ENCODE data around the gene MMP15. TPM values are rescaled to one million over a fixed set of nuclear protein-coding genes. Genes with fewer than 3 reads are reported as not detected.
A peak's percentile ranks its signal among the peaks of the same experiment; 100 is the strongest.

The MMP15 gene
- total RNA-seq, 1 experiment from 2014 or later, result 55.5 TPM

- H3K27me3 Mint-ChIP-seq (ENCODE audit: low read depth), result no peaks in the 10 kb centered on the region
- H3K4me1 Mint-ChIP-seq, result peaks cover 33% of the 10 kb centered on the region
- no peak overlapping the region for H3K27ac Mint-ChIP-seq
- peaks cover 4% of the 10 kb centered on the region; the same call in 1 of the 2 replicates for H3K36me3 Mint-ChIP-seq
- H3K4me3 Mint-ChIP-seq, result no peak overlapping the region
- no peak for DNase-seq (ENCODE audit: low spot score)
- no peaks in the 10 kb centered on the region for H3K9me3 Mint-ChIP-seq
- POLR2A ChIA-PET, result no interaction called here
- TF ChIP-seq FOXJ3 (CRISPR knock-in tag; IDR thresholded peaks at IDR 0.05; ENCODE audit: borderline replicate concordance), result no peak
- no peak for TF ChIP-seq CDX4 (CRISPR knock-in tag; IDR thresholded peaks at IDR 0.05; ENCODE audit: borderline replicate concordance)
- no peak for TF ChIP-seq ZNF219 (CRISPR knock-in tag; IDR thresholded peaks at IDR 0.05; ENCODE audit: borderline replicate concordance)
- TF ChIP-seq ZNF121 (CRISPR knock-in tag; IDR thresholded peaks at IDR 0.05), result no peak
- TF ChIP-seq SOX15 (CRISPR knock-in tag; IDR thresholded peaks at IDR 0.05), result no peak
- TF ChIP-seq ATF1 (CRISPR knock-in tag; IDR thresholded peaks at IDR 0.05), result no peak
- no peak for TF ChIP-seq FOXP4 (CRISPR knock-in tag; IDR thresholded peaks at IDR 0.05)
- no peak for ATAC-seq
- CTCF ChIA-PET, result interaction anchor here (6.1 kb wide), 1 partner anchor 91 kb away, joined by 56 read pairs; no protein-coding TSS in a partner anchor
Measured at GRCh38 chr16:57997176-57997527, 28.4 kb upstream of the MMP15 start.

- ATAC-seq (no peak), DNase-seq (ENCODE audit: low spot score) (no peak)
- Mint-ChIP-seq H3K4me3 (no peak overlapping the region), H3K36me3 (peaks cover 4% of the 10 kb centered on the region; the same call in 1 of the 2 replicates), H3K27me3 (ENCODE audit: low read depth) (no peaks in the 10 kb centered on the region), H3K27ac (no peak overlapping the region), H3K9me3 (no peaks in the 10 kb centered on the region), H3K4me1 (peaks cover 29% of the 10 kb centered on the region)
- ChIA-PET POLR2A (no interaction called here), CTCF (interaction anchor here (0.6 to 6.1 kb wide), 6 partner anchors 12 to 222 kb away, joined by 3 to 56 read pairs (median 6); no protein-coding TSS in a partner anchor)
- TF ChIP-seq NR1H2 (CRISPR knock-in tag; IDR thresholded peaks at IDR 0.05), result no peak
- no peak for TF ChIP-seq ATF1 (CRISPR knock-in tag; IDR thresholded peaks at IDR 0.05)
- TF ChIP-seq SOX15 (CRISPR knock-in tag; IDR thresholded peaks at IDR 0.05), result no peak
- TF ChIP-seq ZNF121 (CRISPR knock-in tag; IDR thresholded peaks at IDR 0.05), result no peak
- no peak for TF ChIP-seq CREB1 (CRISPR knock-in tag; IDR thresholded peaks at IDR 0.05)
Measured at GRCh38 chr16:57997528-57998265, 27.9 kb upstream of the MMP15 start.

DNA sequence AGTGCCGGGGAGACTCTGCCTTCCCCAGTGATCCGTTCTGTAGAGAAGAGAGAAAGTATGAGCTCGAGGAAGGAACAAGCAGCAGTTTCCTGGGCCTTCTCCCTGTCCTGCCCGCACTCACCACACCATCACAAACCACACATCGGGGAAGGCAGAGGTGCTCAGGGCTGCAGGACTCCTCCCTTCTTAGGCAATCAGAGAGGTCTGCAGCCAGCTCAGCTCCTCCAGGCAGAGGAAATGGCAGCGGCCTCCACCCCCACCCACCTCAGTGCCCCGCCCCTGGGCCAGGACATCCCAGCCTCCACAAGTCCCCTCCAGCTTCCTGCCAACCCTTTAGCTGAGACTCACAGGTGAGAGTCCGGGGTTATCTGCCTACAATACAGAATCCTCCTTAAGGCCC is 27.1 kb upstream of the MMP15 start:
- peak; percentile 37 for DNase-seq (ENCODE audit: low spot score)
- POLR2A ChIA-PET, result interaction anchor here (1.0 kb wide), 1 partner anchor 131 kb away, joined by 3 read pairs; the partner anchor contains the start of gene CFAP20
- CTCF ChIA-PET, result interaction anchor here (1.2 to 6.1 kb wide), 6 partner anchors 13 to 223 kb away, joined by 4 to 56 read pairs (median 6); no protein-coding TSS in a partner anchor
- Mint-ChIP-seq H3K36me3 (peaks cover 4% of the 10 kb centered on the region; the same call in 1 of the 2 replicates), H3K4me3 (no peak overlapping the region), H3K27ac (no peak overlapping the region), H3K9me3 (no peaks in the 10 kb centered on the region), H3K4me1 (peaks cover 23% of the 10 kb centered on the region), H3K27me3 (ENCODE audit: low read depth) (no peaks in the 10 kb centered on the region)
- TF ChIP-seq HMGA2 (CRISPR knock-in tag; IDR thresholded peaks at IDR 0.05) (no peak), RORB (CRISPR knock-in tag; IDR thresholded peaks at IDR 0.05) (no peak)
- TF ChIP-seq, protein P1, sequence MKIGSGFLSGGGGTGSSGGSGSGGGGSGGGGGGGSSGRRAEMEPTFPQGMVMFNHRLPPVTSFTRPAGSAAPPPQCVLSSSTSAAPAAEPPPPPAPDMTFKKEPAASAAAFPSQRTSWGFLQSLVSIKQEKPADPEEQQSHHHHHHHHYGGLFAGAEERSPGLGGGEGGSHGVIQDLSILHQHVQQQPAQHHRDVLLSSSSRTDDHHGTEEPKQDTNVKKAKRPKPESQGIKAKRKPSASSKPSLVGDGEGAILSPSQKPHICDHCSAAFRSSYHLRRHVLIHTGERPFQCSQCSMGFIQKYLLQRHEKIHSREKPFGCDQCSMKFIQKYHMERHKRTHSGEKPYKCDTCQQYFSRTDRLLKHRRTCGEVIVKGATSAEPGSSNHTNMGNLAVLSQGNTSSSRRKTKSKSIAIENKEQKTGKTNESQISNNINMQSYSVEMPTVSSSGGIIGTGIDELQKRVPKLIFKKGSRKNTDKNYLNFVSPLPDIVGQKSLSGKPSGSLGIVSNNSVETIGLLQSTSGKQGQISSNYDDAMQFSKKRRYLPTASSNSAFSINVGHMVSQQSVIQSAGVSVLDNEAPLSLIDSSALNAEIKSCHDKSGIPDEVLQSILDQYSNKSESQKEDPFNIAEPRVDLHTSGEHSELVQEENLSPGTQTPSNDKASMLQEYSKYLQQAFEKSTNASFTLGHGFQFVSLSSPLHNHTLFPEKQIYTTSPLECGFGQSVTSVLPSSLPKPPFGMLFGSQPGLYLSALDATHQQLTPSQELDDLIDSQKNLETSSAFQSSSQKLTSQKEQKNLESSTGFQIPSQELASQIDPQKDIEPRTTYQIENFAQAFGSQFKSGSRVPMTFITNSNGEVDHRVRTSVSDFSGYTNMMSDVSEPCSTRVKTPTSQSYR (CRISPR knock-in tag; IDR thresholded peaks at IDR 0.05), result no peak
- 0 out of 2 replicates have a peak, but pooled peaks have one; percentile 1 for ATAC-seq

- DNase-seq (ENCODE audit: low spot score) (no peak), ATAC-seq (no peak)
- H3K9me3 Mint-ChIP-seq, result no peaks in the 10 kb centered on the region
- H3K27ac Mint-ChIP-seq, result no peak overlapping the region
- POLR2A ChIA-PET, result interaction anchor here (1.0 kb wide), 1 partner anchor 131 kb away, joined by 3 read pairs; the partner anchor contains the start of gene CFAP20
- no peaks in the 10 kb centered on the region for H3K27me3 Mint-ChIP-seq (ENCODE audit: low read depth)
- H3K4me3 Mint-ChIP-seq, result peak overlapping the region; percentile 64
- H3K4me1 Mint-ChIP-seq, result peaks cover 23% of the 10 kb centered on the region
- CTCF ChIA-PET, result interaction anchor here (0.5 to 6.1 kb wide), 9 partner anchors 14 to 537 kb away, joined by 4 to 56 read pairs (median 6); partner anchors contain the start of gene POLR2C
- H3K36me3 Mint-ChIP-seq, result peaks cover 7% of the 10 kb centered on the region
- TF ChIP-seq FOXP1 (CRISPR knock-in tag; IDR thresholded peaks at IDR 0.05; ENCODE audit: borderline replicate concordance), result no peak
- TF ChIP-seq CBFB (CRISPR knock-in tag; IDR thresholded peaks at IDR 0.05; ENCODE audit: low read depth), result no peak
- TF ChIP-seq CREM (CRISPR knock-in tag; IDR thresholded peaks at IDR 0.05), result no peak
- no peak for TF ChIP-seq ETV6 (CRISPR knock-in tag; IDR thresholded peaks at IDR 0.05)
- TF ChIP-seq, protein P2, sequence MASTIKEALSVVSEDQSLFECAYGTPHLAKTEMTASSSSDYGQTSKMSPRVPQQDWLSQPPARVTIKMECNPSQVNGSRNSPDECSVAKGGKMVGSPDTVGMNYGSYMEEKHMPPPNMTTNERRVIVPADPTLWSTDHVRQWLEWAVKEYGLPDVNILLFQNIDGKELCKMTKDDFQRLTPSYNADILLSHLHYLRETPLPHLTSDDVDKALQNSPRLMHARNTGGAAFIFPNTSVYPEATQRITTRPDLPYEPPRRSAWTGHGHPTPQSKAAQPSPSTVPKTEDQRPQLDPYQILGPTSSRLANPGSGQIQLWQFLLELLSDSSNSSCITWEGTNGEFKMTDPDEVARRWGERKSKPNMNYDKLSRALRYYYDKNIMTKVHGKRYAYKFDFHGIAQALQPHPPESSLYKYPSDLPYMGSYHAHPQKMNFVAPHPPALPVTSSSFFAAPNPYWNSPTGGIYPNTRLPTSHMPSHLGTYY (CRISPR knock-in tag; IDR thresholded peaks at IDR 0.05), result no peak
- no peak for TF ChIP-seq ZNF317 (CRISPR knock-in tag; IDR thresholded peaks at IDR 0.05; ENCODE audit: borderline replicate concordance, low read depth)
- no peak for TF ChIP-seq SOX15 (CRISPR knock-in tag; IDR thresholded peaks at IDR 0.05)
- TF ChIP-seq ELF4 (CRISPR knock-in tag; IDR thresholded peaks at IDR 0.05; ENCODE audit: low read depth), result no peak
- no peak for TF ChIP-seq ZNF671 (CRISPR knock-in tag; IDR thresholded peaks at IDR 0.05)
Measured at GRCh38 chr16:57998992-57999365, 26.6 kb upstream of the MMP15 start.
